HG03565 (cell line): Measurements from ENCODE around the gene STK17A.
"Not testable (repeated sequence)": the region's sequence is repeated elsewhere in the genome, so short reads cannot be mapped to it uniquely, and the experiment has no call there.

ENCODE experiments used
- ATAC-seq: cut with Tn5 transposase; IDR thresholded peaks from one replicate; pipeline ENCODE4 v1.9.1; 2021; ENCODE audit warnings: mild to moderate bottlenecking, moderate library complexity; ENCODE audit not compliant: unreplicated experiment

STK17A gene

GRCh38 chr7:43653891-43654504 lies 71.1 kb downstream of the STK17A start:
- no peak for ATAC-seq

DNA sequence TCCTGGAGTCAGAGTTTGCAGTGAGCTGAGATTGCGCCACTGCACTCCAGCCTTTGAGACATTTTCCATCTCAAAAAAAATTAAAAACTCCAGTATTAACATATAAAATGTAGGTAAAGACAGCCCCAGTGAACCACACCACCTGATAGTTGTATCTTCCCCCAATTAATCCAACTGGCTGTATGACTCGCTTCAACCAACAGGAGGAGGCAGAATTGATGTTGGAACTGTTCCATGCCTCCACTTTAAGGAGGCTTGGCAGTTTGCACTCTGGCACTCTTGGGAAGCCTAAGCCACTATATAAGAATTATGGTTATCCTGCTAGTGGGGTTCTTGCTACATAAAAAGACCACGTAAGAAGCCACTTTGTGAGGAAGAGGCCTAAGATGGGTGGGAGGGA lies 72.7 kb downstream of the STK17A start:
- ATAC-seq = no peak

GRCh38 chr7:43656997-43657396 lies 74.1 kb downstream of the STK17A start:
- no peak for ATAC-seq

DNA sequence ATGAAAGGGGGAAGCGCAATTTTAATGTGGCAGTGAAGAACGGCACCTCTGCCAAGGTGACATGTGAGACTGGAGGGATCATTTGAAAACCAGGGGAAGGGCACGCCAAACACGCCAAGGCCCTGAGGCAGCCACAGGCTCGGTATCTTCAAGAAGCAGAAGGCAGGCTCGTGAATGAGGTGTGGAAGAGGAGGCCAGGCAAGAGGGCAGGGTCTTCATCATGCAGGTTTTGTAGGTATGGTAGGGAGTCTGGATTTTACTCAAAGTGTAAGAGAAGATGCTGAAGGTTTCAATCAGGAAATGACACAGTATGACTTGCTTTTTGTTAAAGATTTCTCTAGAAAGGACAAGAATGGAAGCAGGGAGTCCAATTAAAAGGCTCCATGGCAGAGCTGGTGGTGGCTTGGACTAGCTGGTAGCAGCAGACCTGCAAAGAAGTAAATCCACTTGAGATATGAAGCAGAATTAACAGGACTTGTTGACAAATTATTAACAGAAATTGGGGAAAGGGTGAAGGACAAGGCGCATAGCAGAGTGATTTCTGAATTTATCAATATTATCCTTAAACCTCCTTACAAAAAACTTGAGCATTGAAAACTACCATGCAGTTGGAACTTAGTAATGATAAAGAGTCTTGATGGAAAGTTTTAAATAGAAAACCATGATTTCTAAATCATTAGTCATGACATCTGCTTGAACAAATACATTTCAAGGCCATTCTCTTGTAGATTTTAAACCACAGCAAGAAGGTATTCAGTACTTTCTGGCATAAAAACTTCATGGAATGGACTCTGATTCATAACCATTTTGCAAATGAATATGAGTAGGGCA lies 76.0 kb downstream of the STK17A start:
- ATAC-seq = peak; percentile 66

DNA sequence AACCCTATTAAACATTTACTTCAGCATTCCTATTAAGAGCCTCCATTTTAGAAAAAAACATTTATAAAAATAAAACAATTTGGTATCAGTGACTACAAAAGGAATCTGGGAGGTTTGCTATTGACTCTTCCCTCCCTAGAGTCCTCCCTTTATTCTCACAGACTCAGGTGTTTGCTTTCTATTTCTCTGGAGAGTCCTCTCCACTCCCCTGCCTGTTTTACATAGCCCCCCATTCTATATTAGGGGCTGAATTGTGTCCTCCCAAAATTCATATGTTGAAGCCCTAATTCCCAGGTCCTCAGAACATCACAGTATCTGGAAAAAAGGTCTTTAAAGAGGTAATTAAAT lies 76.6 kb downstream of the STK17A start:
- no peak for ATAC-seq

DNA sequence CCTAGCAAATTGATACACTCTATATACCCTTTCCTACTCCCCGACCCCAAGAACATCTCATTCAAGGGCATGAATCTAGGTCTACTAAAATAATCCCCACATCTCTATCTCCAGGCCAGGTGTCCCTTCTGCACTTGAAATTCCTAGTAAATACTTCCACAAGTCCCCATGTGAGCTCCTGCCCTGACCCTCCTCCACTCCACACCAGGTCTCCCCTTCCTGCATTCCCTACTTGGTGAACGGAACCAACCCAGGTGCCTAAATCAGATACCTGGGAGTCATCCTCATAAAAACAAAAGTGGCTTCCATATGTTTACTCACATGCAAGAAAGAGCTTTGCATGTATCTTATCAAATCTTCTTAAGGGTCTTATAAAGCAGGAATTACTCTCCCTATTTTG lies 77.2 kb downstream of the STK17A start:
- no peak for ATAC-seq

DNA sequence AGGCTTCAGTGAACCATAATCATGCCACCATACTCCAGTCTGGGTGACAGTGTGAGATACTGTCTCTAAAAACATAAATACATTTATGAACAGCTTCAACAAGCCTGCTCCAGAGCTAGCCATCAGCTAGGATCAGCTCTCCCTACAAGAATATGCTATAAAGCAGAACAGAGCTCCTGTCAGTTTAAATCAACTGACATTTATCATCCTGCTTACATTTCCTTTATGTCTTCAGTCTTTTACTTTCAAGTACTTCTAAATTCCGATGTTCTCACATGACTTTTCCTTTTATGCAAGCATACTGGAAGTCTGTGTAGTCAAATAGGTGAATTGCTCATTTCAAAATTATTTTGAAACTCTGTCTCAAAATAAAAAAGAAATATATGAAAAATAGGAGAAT lies 81.8 kb downstream of the STK17A start:
- ATAC-seq = no peak

DNA sequence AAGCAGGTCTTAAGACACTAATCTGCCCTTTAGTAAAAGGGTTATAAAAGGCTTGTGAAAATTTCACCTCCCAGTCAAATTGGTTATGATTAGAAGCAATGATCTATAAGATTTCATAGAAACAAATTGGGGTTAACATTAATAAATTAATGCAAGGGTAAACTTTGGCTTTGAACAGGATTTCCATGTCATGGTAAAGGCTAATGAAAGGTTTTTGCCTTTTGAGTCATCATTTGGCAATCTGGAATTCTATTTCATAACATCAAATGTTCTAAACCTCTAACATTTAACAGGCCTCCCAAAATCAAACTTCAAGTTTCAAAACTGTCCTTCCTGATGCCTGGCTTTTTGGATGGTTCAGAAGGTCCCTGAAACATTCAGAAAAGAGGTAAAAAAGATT lies 84.0 kb downstream of the STK17A start:
- no peak for ATAC-seq

DNA sequence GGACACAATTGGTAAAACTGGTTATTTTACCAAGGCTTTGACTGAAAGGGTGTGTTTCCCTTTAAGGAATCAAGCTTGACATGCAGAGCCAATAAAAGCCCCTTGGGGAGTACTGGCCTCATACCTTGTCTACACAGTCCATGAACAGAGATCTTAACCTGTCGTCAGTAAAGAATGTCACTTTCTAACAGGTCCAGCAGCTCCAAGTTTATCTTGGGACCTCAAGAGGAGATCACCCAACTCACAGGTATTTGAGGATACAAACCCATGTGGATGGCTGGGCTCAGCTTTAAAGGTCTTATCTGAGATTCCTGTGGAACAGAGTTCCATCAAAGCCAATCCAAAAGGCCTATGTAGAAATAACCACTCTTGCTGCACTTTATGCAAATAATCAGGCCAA lies 85.1 kb downstream of the STK17A start:
- no peak for ATAC-seq

- ATAC-seq = no peak
Observed at GRCh38 chr7:43669286-43670081, 86.6 kb downstream of the STK17A start.

DNA sequence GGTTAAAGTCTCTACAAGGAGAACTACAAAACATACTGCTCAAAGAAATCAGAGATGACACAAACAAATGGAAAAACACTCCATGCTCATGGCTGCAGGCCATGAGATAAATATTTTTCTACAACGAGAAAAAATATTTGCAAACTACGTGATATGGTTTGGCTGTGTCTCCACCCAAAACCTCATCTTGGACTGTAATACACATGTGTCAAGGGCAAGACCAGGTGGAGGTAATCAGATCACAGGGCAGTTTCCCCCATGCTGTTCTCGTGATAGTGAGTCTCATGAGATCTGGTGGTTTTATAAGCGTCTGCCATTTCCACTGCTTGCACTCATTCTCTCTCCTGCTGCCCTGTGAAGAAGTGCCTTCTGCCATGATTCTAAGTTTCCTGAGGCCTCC lies 88.6 kb downstream of the STK17A start:
- ATAC-seq = no peak

- ATAC-seq = not testable (repeated sequence)
Observed at GRCh38 chr7:43673243-43673976, 90.5 kb downstream of the STK17A start.

DNA sequence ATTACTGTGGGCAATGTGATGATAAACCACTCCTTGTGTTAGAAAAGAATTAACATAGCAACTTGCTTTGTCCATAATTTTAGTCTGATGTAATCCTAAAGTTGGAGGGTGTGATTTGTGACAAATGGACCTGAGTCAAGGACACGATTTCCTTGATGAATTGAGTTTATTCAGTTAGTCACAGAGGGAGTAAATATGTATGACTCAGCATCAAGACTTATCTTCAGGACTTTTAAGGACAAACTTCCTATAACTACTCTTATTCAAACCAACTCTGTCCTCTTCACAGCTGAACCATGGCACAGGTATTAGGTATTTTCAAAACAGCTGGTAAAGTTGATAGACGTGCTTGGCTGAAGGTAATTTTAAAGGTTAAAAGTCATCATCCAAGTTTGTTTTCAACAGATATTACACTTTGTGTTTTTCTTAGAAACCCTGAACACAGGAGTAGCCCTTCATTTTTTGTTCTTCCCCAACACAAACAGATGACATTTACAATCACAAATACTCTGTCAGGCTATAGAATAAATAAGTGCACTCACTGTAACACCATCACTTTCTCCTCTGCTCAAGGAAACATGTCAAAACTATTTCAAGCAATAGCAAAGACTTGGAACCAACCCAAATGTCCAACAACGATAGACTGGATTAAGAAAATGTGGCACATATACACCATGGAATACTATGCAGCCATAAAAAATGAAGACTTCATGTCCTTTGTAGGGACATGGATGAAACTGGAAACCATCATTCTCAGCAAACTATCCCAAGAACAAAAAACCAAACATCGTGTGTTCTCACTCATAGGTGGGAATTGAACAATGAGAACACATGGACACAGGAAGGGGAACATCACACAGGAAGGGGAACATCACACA lies 91.9 kb downstream of the STK17A start:
- no peak for ATAC-seq
